ENCODE measurements around the gene GALNT6.

Gene GALNT6

GRCh38 chr12:51415931-51416330 is 24.7 kb upstream of the GALNT6 start:
- DNase-seq (ENCODE audit: insufficient read length, low spot score) (no peak), FAIRE-seq (no peak)
- no peak for TF ChIP-seq CTCF (IDR thresholded peaks at IDR 0.05; ENCODE audit: insufficient read depth, missing control alignments)

- FAIRE-seq = no peak
- DNase-seq (ENCODE audit: insufficient read length, low spot score) = no peak
- TF ChIP-seq CTCF (IDR thresholded peaks at IDR 0.05; ENCODE audit: insufficient read depth, missing control alignments) = no peak
These were observed 22.6 kb upstream of the GALNT6 start for GRCh38 chr12:51413791-51414190.

GRCh38 chr12:51413149-51413548 is 21.9 kb upstream of the GALNT6 start:
- DNase-seq (ENCODE audit: insufficient read length, low spot score) = no peak
- TF ChIP-seq CTCF (IDR thresholded peaks at IDR 0.05; ENCODE audit: insufficient read depth, missing control alignments) = no peak
- FAIRE-seq = no peak

GRCh38 chr12:51409846-51410245 is 18.6 kb upstream of the GALNT6 start:
- FAIRE-seq (no peak), DNase-seq (ENCODE audit: insufficient read length, low spot score) (no peak)
- no peak for TF ChIP-seq CTCF (IDR thresholded peaks at IDR 0.05; ENCODE audit: insufficient read depth, missing control alignments)

- FAIRE-seq = no peak
- DNase-seq (ENCODE audit: insufficient read length, low spot score) = no peak
- TF ChIP-seq CTCF (IDR thresholded peaks at IDR 0.05; ENCODE audit: insufficient read depth, missing control alignments) = no peak
These were observed 16.4 kb upstream of the GALNT6 start for GRCh38 chr12:51407604-51408003.

- TF ChIP-seq CTCF (IDR thresholded peaks at IDR 0.05; ENCODE audit: insufficient read depth, missing control alignments) = no peak
- DNase-seq (ENCODE audit: insufficient read length, low spot score) (no peak), FAIRE-seq (no peak)
These were observed 15.7 kb upstream of the GALNT6 start for GRCh38 chr12:51406859-51407258.

GRCh38 chr12:51406290-51406689 is 15.1 kb upstream of the GALNT6 start:
- no peak for TF ChIP-seq CTCF (IDR thresholded peaks at IDR 0.05; ENCODE audit: insufficient read depth, missing control alignments)
- DNase-seq (ENCODE audit: insufficient read length, low spot score) (no peak), FAIRE-seq (no peak)

Measured in D721Med (cell line).